ENCODE data around the gene CAV3.

Gene CAV3

DNA sequence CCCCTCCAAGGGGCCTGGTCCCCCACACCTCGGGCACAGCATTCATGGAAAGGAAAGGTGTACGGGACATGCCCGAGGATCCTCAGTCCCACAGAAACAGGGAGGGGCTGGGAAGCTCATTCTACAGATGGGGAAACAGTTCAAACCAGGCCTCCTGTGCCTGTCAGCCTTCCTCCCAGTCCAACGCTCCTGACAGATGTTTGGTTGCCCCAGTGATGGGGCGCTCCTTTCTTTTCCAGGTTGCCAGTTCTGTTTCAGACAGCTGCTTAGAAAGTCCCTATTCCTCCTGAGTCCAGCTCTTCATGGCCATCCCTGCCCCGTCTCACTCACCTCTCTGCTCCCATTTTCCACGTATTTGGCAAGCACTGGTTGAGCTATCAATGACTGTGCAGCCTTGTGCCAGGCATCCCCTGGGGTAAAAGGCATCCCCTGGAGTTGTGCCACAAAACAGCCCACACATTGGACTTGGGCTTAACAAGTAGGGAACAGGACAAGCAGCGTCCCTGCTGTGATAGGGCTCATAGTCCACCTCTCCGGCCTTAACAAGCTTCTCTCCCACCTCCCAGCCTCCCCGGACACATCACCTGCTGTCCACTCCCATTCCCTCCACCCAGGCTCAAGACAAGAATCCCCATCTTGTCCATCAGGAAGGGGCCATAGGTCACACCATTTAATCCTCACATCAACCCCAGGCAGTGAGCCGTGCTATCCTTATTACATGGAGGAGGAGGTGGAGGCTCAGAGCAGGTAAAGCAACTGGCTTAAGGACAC is 29.2 kb downstream of the CAV3 start:
- DNase-seq: no peak

GRCh38 chr3:8764528-8764927 is 30.9 kb downstream of the CAV3 start:
- no peak for DNase-seq

GRCh38 chr3:8765528-8765927 is 31.9 kb downstream of the CAV3 start:
- no peak for DNase-seq

- DNase-seq: no peak
These were observed 32.5 kb downstream of the CAV3 start for GRCh38 chr3:8766148-8766547.

DNA sequence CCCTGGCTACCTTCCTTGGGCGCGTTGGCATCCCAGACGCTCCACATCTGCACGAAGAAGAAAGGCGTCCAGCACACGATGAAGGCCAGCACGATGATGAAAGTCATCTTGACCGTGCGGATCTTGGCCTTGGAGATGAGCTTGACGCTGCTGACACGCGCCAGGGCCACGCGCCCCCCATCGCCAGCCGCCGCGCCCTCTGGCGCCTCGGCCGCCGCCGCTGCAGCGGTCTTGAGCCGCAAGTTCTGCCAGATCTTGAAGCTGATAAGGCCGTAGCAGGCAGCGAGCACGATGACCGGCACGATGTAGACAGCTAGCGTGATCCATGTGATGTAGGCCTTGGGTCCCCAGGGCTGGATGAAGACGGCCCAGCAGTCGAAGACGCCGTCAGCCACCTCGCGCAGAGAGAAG is 33.7 kb downstream of the CAV3 start:
- DNase-seq: no peak

GRCh38 chr3:8767667-8768363 is 34.2 kb downstream of the CAV3 start:
- peak in 1 of 5 experiments; percentile 51 for DNase-seq

GRCh38 chr3:8768364-8769087 is 34.9 kb downstream of the CAV3 start:
- peak in 1 of 5 experiments; percentile 9 for DNase-seq

GRCh38 chr3:8769088-8769822 is 35.7 kb downstream of the CAV3 start, which contains the start of gene OXTR:
TSS of gene OXTR (minus strand) at chr3:8769613. CDS start at chr3:8768187, 1,426 bp downstream.
- peak in 3 of 5 experiments; percentile 17 to 54 (median 29) for DNase-seq

- no peak for DNase-seq
These were observed 40.4 kb downstream of the CAV3 start for GRCh38 chr3:8773941-8774542.

DNA sequence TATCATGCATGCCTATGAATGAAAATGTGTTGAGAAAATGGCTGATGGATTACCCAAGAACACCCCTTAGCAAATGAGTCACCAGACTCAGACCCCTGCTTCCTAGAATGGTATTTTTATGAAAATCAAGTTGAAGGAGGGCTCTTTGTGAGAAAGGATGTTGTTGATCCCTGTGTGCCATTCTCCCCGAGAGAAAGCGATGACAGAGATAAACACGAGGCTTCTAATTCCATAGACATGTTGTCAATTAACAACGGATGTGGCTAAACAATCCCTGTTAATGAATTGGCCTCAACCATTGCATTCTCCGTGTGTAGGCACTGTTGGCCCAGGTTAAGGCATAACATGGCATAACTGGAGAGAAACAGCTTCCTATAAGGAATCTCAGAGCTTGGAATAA is 41.6 kb downstream of the CAV3 start:
- DNase-seq: no peak

DNA sequence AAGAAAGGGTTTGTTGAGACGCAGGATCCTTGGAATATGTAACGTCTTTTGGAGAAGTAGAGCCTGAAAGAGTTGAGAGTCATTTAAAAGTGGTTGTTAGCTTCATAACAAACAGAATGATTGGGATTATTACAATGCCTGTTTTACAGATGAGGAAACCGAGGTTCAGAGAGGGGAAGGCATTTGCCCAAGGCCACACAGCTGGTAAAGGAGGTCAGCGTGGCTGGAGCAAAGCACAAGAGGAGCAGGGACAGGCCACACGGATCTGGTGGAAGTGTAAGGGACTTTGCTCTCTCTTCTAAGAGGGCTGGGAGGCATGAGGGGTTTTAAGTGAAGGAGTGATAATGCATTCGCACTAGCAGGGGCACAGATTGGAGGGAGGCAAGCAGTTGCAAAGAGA is 42.0 kb downstream of the CAV3 start:
- no peak for DNase-seq

DNA sequence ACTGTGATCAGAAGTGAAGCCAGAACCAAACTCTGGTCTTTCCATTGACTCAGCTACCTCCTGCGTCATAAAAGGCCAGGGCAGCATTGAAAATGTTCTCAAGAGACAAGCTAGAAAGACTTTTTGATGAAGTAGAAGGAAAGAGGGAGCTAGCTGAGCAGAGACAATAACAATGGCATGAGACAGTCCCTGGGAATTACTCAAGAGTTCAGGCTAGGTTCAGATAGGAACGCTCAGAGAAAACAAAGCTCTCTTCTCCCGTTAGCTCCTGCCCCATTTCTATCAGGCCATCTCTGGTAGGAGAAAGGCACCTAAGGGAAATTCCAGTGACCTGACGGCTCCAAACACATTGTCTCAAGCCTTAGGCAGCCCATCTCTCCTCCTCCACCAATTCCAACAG is 42.8 kb downstream of the CAV3 start:
- DNase-seq: no peak

GRCh38 chr3:8777201-8777977 is 43.8 kb downstream of the CAV3 start:
- no peak for DNase-seq

DNA sequence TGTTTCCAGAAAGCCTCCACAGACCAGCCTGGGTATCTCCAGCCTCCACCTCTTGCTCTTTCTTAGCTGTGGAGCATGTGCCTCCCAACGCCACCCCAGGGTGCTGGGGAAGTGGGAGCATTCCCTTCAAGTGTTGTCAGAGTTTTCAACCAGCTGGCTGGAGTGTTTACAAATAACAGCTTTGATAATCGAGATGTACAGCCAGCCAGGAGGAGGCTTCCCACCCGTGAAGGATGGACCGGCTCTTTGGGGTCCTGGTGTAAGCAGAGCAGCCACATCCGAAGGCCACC is 44.3 kb downstream of the CAV3 start:
- no peak for DNase-seq

DNA sequence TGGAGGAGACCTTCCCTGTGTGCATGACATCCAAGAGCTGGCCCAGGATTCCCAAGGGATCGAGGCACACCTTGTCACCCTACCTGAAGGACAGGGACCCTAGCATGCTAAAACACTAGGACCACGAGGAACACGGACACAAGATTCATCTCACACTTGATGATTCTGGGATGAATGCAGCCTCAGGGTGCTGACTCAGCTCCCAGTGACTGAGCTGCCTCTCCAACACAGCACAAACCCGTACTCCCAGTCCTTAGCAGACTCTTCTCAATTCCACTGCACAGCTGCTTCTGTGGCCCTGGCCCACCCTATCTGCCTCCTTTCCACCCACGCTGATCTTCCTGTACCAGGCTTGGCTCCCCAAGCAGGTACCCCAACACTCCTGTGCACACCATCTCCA is 44.9 kb downstream of the CAV3 start:
- no peak for DNase-seq

- DNase-seq: no peak
These were observed 46.7 kb downstream of the CAV3 start for GRCh38 chr3:8780279-8780678.

- no peak for DNase-seq
These were observed 51.3 kb downstream of the CAV3 start for GRCh38 chr3:8784676-8785435.

GRCh38 chr3:8790529-8790928 is 56.9 kb downstream of the CAV3 start:
- DNase-seq: no peak

GRCh38 chr3:8793242-8793641 is 59.6 kb downstream of the CAV3 start:
- no peak for DNase-seq

DNA sequence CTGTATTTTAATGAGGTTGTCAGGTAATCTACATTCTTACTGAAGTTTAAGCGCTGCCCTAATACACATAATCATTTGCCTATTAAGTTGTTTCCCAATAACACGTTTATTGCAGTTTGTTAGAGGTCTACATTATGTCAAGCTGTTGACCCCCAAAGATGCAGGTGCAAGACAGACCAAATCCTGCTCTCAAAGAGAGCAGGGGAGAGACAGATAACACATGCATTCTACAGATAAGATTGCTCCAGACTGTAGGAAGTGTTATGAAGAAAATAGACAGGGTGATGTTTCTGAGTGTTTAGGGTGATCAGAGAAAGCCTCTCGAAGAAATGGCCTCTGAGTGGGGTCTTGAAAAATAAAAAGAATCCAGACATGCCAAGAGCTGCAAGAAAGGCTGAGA is 60.6 kb downstream of the CAV3 start:
- no peak for DNase-seq

All from T-helper 2 cell (primary cell).